Subcutaneous abdominal adipose tissue (tissue), 5 donors: ENCODE results near the gene MED20.

Experiments used
- H3K27ac ChIP-seq: one replicate; pipeline ENCODE4 v1.7.0; 2013; ENCODE audit warnings: low read depth, mild to moderate bottlenecking, inconsistent platforms, low read length, moderate library complexity
- H3K27me3 ChIP-seq, 5 donors: one replicate each; pipeline ENCODE4 v1.7.0; 2013; ENCODE audit warnings: low read length in 5 of 5, inconsistent platforms in 1 of 5; ENCODE audit not compliant: control insufficient read depth in 5 of 5, insufficient read depth in 4 of 5
- H3K36me3 ChIP-seq, 5 donors: one replicate each; pipeline ENCODE4 v1.7.0; 2013; ENCODE audit warnings: low read length in 5 of 5; ENCODE audit not compliant: control insufficient read depth in 5 of 5, insufficient read depth in 5 of 5
- H3K4me1 ChIP-seq, 5 donors: one replicate each; pipeline ENCODE4 v1.7.0; 2013; ENCODE audit warnings: low read length in 5 of 5, mild to moderate bottlenecking in 3 of 5, moderate library complexity in 1 of 5; ENCODE audit not compliant: control insufficient read depth in 5 of 5, insufficient read depth in 5 of 5
- H3K4me3 ChIP-seq, 5 donors: one replicate each; pipeline ENCODE4 v1.7.0; 2013; ENCODE audit warnings: low read length in 5 of 5, low read depth in 1 of 5
- H3K9ac ChIP-seq, 5 donors: one replicate each; pipeline ENCODE4 v1.7.0; 2013; ENCODE audit warnings: low read length in 5 of 5, mild to moderate bottlenecking in 4 of 5, moderate library complexity in 3 of 5
- H3K9me3 ChIP-seq, 5 donors: one replicate each; pipeline ENCODE4 v1.7.0; 2013; ENCODE audit warnings: low read length in 5 of 5; ENCODE audit not compliant: control insufficient read depth in 5 of 5
- donor health status: healthy.
- donor health status: healthy.
- donor health status: healthy.
- donor health status: healthy.
- donor health status: healthy.

Gene MED20

GRCh38 chr6:41940759-41941279 lies 19.9 kb upstream of the MED20 start:
- Histone ChIP-seq H3K27me3 (no peaks in the 10 kb centered on the region), H3K9ac (peak overlapping the region in 4 of 5 donors; percentile 72 to 93 (median 80)), H3K4me3 (peak overlapping the region; percentile 86 to 93 (median 92)), H3K36me3 (peaks cover 0 to 17% (median 6%) of the 10 kb centered on the region in 5 donors), H3K4me1 (peaks cover 17 to 64% (median 60%) of the 10 kb centered on the region in 5 donors), H3K9me3 (no peaks in the 10 kb centered on the region), H3K27ac (peak overlapping the region; percentile 96)

GRCh38 chr6:41939848-41940758 lies 19.2 kb upstream of the MED20 start:
- Histone ChIP-seq H3K4me1 (peaks cover 17 to 70% (median 67%) of the 10 kb centered on the region in 5 donors), H3K9me3 (no peaks in the 10 kb centered on the region), H3K9ac (peak overlapping the region in 4 of 5 donors; percentile 72 to 93 (median 80)), H3K27me3 (no peaks in the 10 kb centered on the region), H3K27ac (peak overlapping the region; percentile 96), H3K4me3 (peak overlapping the region; percentile 86 to 93 (median 92)), H3K36me3 (peaks cover 0 to 24% (median 13%) of the 10 kb centered on the region in 5 donors)

GRCh38 chr6:41939176-41939847 lies 18.4 kb upstream of the MED20 start:
- Histone ChIP-seq H3K27me3 (no peaks in the 10 kb centered on the region), H3K4me1 (peaks cover 17 to 77% (median 72%) of the 10 kb centered on the region in 5 donors), H3K9ac (peak overlapping the region in 3 of 5 donors; percentile 1 to 13 (median 8)), H3K9me3 (no peaks in the 10 kb centered on the region), H3K4me3 (peak overlapping the region in 4 of 5 donors; percentile 17 to 93 (median 90)), H3K36me3 (peaks cover under 1 to 32% (median 20%) of the 10 kb centered on the region in 5 donors), H3K27ac (peak overlapping the region; percentile 35)

GRCh38 chr6:41938590-41939175 lies 17.7 kb upstream of the MED20 start:
- Histone ChIP-seq H3K36me3 (peaks cover 2 to 37% (median 24%) of the 10 kb centered on the region in 5 donors), H3K27me3 (no peaks in the 10 kb centered on the region), H3K4me3 (peak overlapping the region in 2 of 5 donors; percentile 17 to 18), H3K9me3 (no peaks in the 10 kb centered on the region), H3K4me1 (peaks cover 17 to 77% (median 72%) of the 10 kb centered on the region in 5 donors), H3K27ac (peak overlapping the region; percentile 35), H3K9ac (peak overlapping the region in 3 of 5 donors; percentile 1 to 13 (median 8))

GRCh38 chr6:41937861-41938574 lies 17.1 kb upstream of the MED20 start:
- peaks cover 17 to 77% (median 72%) of the 10 kb centered on the region in 5 donors for H3K4me1 ChIP-seq
- H3K27ac ChIP-seq: peak overlapping the region; percentile 35
- H3K36me3 ChIP-seq: peaks cover 2 to 43% (median 25%) of the 10 kb centered on the region in 5 donors
- H3K4me3 ChIP-seq: peak overlapping the region in 2 of 5 donors; percentile 17 to 18
- H3K9me3 ChIP-seq: no peaks in the 10 kb centered on the region
- no peaks in the 10 kb centered on the region for H3K27me3 ChIP-seq
- H3K9ac ChIP-seq: no peak overlapping the region

GRCh38 chr6:41937472-41937860 lies 16.5 kb upstream of the MED20 start:
- Histone ChIP-seq H3K9me3 (no peaks in the 10 kb centered on the region), H3K27ac (no peak overlapping the region), H3K9ac (peak overlapping the region in 1 of 5 donors; percentile 35), H3K36me3 (peaks cover 2 to 49% (median 31%) of the 10 kb centered on the region in 5 donors), H3K4me1 (peaks cover 17 to 75% (median 70%) of the 10 kb centered on the region in 5 donors), H3K27me3 (no peaks in the 10 kb centered on the region), H3K4me3 (no peak overlapping the region)

- peaks cover 7 to 61% (median 43%) of the 10 kb centered on the region in 5 donors for H3K36me3 ChIP-seq
- no peaks in the 10 kb centered on the region for H3K27me3 ChIP-seq
- H3K9me3 ChIP-seq: no peaks in the 10 kb centered on the region
- H3K9ac ChIP-seq: peak overlapping the region in 1 of 5 donors; percentile 20
- H3K27ac ChIP-seq: peak overlapping the region; percentile 41
- H3K4me3 ChIP-seq: no peak overlapping the region
- peaks cover 18 to 67% (median 64%) of the 10 kb centered on the region in 5 donors for H3K4me1 ChIP-seq
Measured at GRCh38 chr6:41936073-41936837, 15.3 kb upstream of the MED20 start.

- Histone ChIP-seq H3K4me1 (peaks cover 18 to 62% (median 60%) of the 10 kb centered on the region in 5 donors), H3K27ac (peak overlapping the region; percentile 5)
Measured at GRCh38 chr6:41935685-41936072, 14.7 kb upstream of the MED20 start.

More at GRCh38 chr6:41935685-41936072, 14.7 kb upstream of the MED20 start:
- H3K9me3 ChIP-seq: no peaks in the 10 kb centered on the region
- H3K4me3 ChIP-seq: no peak overlapping the region
- no peak overlapping the region for H3K9ac ChIP-seq
- no peaks in the 10 kb centered on the region for H3K27me3 ChIP-seq
- peaks cover 7 to 67% (median 49%) of the 10 kb centered on the region in 5 donors for H3K36me3 ChIP-seq
